DOHH2 (cell line): ENCODE results near the gene BIN1.

Source experiments
- EZH2phosphoT487 ChIP-seq: fragments of 200-600 bp; sonication (generic); IDR thresholded peaks from 2 replicates; pipeline ENCODE4 v1.6.1; 2017; ENCODE audit warnings: borderline replicate concordance, mild to moderate bottlenecking, antibody characterized with exemption, low read length, moderate library complexity, mixed read lengths
- TF ChIP-seq, protein P1 (sequence below): fragments of 200-600 bp; sonication (generic); IDR thresholded peaks from one replicate; pipeline ENCODE4 v1.5.1; 2014; ENCODE audit warnings: antibody characterized with exemption, mild to moderate bottlenecking, low read depth, low read length; ENCODE audit not compliant: poor library complexity, severe bottlenecking

DNA sequence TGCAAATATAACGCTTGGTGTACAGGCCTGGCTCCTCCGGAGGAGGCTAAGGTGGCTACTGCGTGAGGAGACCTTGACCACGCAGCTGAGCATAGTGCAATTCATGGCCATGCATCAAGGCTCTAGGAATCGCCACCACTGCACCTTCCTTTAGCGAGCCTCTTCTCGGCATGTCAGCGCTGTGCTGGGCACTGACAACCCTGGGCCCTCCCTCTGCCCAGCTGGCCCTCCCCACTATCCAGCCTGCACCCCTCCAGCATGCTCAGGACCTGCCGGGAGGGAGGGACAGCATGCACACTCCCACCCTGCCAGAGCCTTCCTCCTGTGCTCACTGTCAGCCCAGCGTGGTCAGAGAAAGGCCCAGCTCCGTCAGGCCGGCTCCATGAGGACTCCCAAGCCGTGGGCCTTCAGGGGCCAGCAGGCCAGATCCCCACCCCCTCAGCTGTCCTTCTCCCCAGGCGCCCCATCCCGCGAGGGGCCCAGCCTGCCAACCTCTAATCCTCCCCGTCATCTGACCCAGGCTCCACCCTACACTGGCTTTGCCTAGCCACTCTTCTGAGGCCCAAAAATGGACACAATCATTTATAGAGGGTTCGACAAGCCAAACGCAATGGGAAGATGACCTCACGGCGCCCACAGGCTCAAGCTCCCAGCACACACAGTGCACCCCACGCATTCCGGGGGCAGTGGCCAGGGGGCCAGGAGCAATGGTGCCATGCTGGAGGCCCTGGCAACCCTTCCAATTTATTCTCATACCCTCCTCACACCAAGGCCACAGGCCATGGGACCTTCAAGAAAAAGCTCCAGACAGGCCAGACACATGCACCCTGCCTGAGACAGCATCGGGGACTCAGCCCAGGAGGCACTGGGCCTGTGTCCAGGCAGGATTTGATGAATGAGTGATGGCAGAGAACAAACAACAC is 3.5 kb downstream of the BIN1 start:
- no peak for TF ChIP-seq EZH2phosphoT487
- TF ChIP-seq, protein P1, sequence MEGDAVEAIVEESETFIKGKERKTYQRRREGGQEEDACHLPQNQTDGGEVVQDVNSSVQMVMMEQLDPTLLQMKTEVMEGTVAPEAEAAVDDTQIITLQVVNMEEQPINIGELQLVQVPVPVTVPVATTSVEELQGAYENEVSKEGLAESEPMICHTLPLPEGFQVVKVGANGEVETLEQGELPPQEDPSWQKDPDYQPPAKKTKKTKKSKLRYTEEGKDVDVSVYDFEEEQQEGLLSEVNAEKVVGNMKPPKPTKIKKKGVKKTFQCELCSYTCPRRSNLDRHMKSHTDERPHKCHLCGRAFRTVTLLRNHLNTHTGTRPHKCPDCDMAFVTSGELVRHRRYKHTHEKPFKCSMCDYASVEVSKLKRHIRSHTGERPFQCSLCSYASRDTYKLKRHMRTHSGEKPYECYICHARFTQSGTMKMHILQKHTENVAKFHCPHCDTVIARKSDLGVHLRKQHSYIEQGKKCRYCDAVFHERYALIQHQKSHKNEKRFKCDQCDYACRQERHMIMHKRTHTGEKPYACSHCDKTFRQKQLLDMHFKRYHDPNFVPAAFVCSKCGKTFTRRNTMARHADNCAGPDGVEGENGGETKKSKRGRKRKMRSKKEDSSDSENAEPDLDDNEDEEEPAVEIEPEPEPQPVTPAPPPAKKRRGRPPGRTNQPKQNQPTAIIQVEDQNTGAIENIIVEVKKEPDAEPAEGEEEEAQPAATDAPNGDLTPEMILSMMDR: no peak
